NCI-H1930 (cell line): ENCODE results near the gene CDX1.
"Not testable (repeated sequence)": the region's sequence is repeated elsewhere in the genome, so short reads cannot be mapped to it uniquely, and the experiment has no call there.

Experiments
- DNase-seq, 2 experiments: peaks; one replicate each; lab custom pipeline; 2025; lab: John Stamatoyannopoulos, UW

The CDX1 gene

DNA sequence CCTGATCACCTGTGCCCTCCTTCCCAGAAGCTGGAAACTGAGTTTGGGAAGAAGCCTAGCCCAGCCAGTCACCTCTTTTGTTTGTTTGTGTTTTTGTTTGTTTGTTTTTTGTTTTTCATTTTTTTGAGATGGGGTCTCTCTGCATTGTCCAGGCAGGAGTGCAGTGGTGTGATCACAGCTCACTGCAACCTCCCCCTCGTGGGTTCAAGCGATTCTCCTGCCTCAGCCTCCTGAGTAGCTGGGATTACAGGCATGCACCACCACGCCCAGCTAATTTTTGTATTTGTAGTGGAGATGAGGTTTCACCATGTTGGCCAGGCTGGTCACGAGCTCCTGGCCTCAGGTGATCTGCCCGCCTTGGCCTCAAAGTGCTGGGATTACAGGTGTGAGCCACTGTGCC, 67.1 kb downstream of the CDX1 start:
- DNase-seq = not testable (repeated sequence)
